NCI-H526 (cell line): ENCODE results near the gene RAPGEF1.
"Not testable (repeated sequence)": the region's sequence is repeated elsewhere in the genome, so short reads cannot be mapped to it uniquely, and the experiment has no call there.

Experiments used
- DNase-seq, 2 experiments: peaks; one replicate each; lab custom pipeline; 2025; lab: John Stamatoyannopoulos, UW

The RAPGEF1 gene, protein sequence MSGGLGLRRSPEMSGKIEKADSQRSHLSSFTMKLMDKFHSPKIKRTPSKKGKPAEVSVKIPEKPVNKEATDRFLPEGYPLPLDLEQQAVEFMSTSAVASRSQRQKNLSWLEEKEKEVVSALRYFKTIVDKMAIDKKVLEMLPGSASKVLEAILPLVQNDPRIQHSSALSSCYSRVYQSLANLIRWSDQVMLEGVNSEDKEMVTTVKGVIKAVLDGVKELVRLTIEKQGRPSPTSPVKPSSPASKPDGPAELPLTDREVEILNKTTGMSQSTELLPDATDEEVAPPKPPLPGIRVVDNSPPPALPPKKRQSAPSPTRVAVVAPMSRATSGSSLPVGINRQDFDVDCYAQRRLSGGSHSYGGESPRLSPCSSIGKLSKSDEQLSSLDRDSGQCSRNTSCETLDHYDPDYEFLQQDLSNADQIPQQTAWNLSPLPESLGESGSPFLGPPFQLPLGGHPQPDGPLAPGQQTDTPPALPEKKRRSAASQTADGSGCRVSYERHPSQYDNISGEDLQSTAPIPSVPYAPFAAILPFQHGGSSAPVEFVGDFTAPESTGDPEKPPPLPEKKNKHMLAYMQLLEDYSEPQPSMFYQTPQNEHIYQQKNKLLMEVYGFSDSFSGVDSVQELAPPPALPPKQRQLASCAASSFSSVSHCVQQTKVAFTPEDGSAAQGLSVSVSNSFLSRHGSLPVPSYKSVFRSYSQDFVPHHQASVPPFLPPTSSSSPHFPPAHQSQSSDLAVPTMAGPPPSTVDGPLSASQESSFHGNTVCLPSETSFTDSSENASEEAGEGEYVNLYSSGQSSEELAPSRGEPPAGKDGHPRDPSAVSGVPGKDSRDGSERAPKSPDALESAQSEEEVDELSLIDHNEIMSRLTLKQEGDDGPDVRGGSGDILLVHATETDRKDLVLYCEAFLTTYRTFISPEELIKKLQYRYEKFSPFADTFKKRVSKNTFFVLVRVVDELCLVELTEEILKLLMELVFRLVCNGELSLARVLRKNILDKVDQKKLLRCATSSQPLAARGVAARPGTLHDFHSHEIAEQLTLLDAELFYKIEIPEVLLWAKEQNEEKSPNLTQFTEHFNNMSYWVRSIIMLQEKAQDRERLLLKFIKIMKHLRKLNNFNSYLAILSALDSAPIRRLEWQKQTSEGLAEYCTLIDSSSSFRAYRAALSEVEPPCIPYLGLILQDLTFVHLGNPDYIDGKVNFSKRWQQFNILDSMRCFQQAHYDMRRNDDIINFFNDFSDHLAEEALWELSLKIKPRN (N-terminal part only)

DNA sequence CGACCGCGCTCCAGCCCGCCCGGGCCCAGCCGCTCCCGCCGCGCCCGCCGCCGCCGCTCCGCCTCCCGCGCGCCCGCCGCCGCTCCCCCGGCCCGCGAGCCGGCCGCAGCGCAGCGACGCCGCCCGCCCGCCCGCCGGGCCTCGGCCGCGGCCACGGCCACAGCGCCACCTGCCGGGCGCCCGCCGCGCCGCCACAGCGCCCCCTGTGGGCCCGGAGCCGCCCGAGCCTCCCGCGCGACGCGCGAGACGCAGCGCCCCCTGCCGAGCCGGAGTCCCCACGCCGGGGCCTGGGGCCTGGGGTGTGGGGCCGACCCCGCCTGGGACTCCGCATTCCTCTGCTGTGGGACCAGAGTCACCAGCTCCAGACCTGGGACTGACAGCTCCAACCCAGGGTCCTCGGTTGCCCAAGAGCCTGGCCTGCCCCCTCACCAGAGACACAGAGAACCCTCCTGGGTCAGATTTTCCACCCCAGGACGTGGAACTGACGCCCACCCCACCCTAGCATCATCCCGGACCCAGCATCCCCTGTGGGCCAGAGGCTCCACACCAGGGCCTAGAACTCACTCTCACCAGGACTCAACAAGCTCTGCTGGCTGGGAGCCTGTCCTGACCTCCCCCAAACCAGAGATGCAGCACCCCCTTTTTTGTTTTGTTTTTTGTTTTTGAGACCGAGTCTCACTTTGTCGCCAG lies at the start of gene RAPGEF1:
RAPGEF1 (minus strand) TSS at position 118 of the 690 bp plus-strand sequence. CDS start 246 bp downstream, outside the sequence.
- peak in 1 of 2 experiments; percentile 51 for DNase-seq

DNA sequence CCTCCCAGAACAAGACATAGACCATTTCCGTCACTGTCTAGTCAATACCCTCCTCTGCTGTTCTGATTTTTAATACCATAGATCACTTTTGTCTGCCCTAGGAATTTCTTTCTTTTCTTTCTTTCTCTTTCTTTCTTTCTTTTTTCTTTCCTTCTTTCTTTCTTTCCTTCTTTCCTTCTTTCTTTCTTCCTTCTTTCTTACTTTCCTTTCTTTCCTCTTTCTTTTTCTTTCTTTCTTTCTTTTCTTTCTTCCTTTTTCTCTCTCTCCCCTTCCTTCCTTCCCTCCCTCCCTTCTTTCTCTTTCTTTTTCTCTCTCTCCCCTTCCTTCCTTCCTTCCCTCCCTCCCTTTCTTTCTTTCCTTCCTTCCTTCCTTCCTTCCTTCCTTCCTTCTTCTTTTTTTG lies 49.0 kb upstream of the RAPGEF1 start:
- no peak for DNase-seq

DNA sequence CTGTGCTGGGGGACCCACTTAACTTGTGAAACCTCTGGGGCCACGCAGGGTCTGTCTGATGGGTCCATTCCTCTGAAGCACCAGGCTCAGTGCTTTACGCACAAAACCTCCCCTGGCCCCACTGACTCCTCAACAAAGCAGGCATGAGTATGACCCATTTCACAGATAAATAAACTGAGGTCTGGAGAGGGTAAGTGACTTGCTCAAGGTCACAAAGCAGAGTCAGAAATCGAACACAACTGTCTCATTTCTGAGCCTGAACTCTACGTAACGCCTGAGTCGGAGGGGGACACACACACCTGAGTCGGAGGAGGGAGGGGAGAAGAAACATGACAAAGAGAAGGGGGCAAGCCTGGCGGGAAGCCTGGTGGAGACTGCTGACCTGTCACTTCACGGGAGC lies 48.0 kb upstream of the RAPGEF1 start:
- DNase-seq: no peak

GRCh38 chr9:131784748-131785501 lies 45.0 kb upstream of the RAPGEF1 start:
- no peak for DNase-seq

DNA sequence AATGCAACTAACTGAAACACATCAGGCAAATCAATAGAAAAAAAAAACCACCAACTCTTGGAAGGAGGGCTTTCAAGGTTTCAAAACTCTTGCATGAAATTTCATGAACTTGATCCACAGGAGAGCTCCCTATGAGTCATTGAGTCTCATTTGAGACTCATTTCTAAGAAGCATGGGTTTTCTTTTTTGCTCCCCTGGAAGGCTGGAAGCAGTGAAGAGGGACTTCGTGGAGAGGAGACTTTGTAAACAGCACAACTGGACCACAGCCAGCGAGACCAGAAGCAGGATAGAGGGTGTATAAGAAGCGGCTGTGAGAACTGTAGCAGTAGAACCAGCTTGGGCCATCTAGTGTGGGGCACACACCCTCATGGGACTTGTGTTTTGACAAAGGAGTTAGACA lies 41.2 kb upstream of the RAPGEF1 start:
- no peak for DNase-seq

DNA sequence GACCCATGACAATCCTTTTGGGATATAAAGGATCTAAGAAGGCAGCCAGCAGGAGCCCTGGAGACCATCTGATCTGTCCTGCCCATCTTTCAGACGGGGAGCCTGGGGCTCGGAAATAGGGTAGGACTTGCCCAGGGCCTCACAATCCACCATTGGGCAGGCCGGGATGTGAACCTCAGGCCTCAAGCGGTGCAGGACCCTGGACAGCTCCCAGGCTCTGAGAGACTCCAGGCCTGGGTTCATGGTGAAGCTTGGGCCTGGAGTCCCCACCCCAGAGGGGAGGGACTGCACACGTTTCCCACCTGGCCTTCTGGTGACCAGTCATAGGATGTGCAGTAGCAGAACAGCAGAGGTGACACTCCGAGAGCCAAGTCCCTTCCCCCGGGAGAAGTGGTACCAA lies 36.6 kb upstream of the RAPGEF1 start:
- DNase-seq: no peak

- no peak for DNase-seq
Measured at GRCh38 chr9:131776036-131776435, 36.2 kb upstream of the RAPGEF1 start.

DNA sequence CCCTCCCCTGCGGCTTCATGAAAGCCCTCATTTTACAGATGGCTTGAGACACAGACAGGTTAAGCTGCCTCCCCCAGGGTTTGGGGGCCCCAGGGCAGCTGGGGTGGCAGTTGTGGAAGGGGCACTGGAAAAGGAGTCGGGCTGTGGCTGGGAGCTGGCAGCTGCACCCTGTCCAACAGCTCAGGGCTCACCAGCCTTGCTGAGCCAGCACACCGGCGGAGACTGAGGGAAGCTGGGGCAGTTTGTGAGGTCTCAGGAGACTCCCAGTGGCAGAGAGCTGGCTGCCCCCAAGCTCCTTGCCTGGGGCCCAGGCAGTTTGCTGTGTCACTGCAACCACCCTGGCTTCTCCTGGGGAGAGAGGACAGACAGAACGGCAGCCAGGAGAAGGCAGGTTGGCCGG lies 34.8 kb upstream of the RAPGEF1 start:
- no peak for DNase-seq

- peak in 1 of 2 experiments; percentile 10 for DNase-seq
Measured at GRCh38 chr9:131773911-131774379, 34.1 kb upstream of the RAPGEF1 start.

- no peak for DNase-seq
Measured at GRCh38 chr9:131772940-131773339, 33.1 kb upstream of the RAPGEF1 start.

- no peak for DNase-seq
Measured at GRCh38 chr9:131771646-131772045, 31.8 kb upstream of the RAPGEF1 start.

DNA sequence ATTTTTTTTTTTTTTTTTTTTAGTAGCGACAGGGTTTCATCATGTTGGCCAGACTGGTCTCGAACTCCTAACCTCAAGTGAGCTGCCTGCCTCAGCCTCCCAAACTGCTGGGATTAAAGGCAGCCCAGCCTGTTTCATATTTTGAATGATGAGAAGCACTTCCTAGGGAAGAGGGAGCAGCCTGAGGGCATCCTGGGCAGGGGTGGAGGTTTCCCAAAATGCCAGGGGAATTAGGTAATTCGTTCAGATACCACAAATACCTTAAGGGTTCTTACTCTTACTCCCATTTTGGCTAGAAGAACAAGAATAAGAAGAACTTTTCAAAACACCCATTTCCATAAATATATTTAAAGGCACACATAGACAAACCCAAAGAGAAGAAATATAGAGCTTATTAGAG lies 29.5 kb upstream of the RAPGEF1 start:
- no peak for DNase-seq

- no peak for DNase-seq
Measured at GRCh38 chr9:131764568-131764967, 24.7 kb upstream of the RAPGEF1 start.

GRCh38 chr9:131762356-131762932 lies 22.6 kb upstream of the RAPGEF1 start:
- DNase-seq: peak in 1 of 2 experiments; percentile 75

DNA sequence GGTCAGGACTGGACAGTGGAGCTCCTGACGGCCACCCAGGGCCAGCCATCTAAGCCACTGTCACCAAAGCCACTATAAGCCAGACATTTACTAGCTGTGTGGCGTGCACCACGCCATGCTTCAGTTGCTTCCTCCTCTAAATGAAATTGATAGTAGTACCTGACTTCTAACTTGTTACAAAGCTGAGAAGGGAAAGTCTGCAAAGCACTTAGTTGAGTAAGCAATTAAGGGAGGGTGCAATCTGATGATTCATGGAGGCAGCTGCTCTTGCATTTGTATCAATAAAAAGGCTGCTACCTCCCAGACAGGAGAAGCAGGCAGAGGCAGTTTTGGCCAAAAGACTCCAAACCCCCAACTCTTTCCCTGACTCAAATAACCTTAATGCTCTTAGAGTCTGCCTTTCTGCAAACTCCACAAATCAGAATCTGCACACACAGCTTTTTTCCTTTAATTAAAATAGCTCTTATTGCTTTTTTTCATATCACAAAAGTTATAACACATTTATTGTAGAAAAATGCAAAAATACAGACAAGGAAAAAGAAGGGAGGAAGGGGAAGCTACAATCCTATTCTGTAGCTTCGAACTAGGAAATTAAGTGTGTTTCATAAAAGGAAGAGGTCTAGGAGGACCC lies 19.3 kb upstream of the RAPGEF1 start:
- DNase-seq: no peak

DNA sequence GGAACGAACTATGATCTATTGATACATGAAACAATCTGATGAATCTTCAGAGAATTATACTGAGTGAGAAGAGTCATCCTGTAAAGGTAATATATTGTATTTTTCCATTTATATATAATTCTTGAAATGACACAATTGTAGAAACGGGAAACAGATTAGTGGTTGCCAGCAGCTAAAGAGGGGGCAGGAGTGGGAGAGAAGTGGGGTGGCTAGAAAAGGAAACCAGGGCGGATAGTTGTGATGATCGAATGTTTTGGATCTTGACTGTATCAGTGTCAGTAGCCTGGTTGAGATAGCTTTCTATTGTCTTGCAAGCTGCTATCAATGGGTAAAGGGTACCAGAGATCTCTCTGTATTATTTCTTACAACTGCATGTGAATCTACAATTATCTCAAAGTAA lies 17.7 kb upstream of the RAPGEF1 start:
- DNase-seq: no peak

- peak; percentile 53 to 83 for DNase-seq
Measured at GRCh38 chr9:131755541-131756198, 15.8 kb upstream of the RAPGEF1 start.

DNA sequence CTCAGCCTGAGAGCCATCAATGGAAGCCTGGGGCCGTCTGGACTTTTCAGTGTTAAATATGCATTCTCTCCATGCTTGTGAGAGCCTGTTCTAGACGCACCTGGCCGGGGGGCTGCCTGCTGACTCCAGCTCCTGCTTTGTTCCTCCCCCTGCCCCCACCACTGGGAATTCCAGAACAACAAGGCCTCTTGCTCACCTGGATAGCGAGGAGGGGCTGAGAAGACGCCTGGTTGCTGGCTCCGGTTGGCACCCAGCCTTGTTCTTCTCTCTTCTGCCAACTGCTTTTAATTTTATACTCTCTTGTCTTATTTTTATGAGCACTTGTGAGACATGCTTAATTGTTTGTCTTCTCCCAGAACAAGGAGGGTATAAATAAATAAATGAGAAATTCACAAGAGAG lies 15.0 kb upstream of the RAPGEF1 start:
- DNase-seq: no peak

DNA sequence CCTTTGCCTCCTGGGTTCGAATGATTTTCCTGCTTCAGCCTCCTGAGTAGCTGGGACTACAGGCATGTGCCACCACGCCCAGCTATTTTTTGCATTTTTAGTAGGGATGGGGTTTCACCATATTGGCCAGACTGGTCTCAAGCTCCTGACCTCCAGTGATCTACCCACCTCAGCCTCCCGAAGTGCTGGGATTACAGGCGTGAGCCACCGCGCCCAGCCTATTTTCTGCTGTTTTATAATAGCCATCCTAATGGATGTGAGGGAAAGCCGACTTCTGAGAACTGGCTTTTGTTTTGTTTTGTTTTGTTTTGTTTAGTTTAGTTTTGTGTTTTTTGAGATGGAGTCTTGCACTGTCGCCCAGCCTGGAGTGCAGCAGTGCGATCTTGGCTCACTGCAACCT lies 13.9 kb upstream of the RAPGEF1 start:
- not testable (repeated sequence) for DNase-seq
